SH-SY5Y (cell line): ENCODE results near the gene ATF7IP.

ENCODE experiments used
- GATA2 ChIP-seq: IDR thresholded peaks from 2 replicates; pipeline ENCODE4 v1.6.1; 2011; ENCODE audit warnings: mild to moderate bottlenecking, low read depth, low read length
- GATA3 ChIP-seq: IDR thresholded peaks from 2 replicates; pipeline ENCODE4 v1.6.1; 2011; ENCODE audit warnings: low read depth, mild to moderate bottlenecking, low read length, moderate library complexity

DNA sequence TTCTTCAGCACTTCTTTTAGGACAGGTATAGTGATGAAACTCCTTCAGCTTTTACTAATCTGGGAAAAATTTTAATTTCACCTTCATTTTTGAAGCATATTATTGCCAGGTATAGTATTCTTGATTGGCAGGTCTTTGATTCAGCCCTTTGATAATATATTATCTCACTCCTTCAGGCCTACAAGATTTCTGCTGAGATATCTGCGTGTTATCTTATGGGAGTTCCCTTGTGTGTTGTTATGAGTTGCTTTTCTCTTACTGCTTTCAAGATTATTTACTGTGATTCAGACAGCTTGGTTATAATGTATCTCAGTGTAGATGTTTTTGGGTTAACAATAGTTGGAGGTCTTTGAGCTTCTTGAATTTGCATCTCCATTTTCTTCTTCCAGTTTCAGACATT is 87.4 kb downstream of the ATF7IP start:
- TF ChIP-seq GATA2 (no peak), GATA3 (no peak)
